MM.1S (cell line): ENCODE results near the gene SH2D2A.

Experiments used
- DNase-seq: peaks from one replicate; pipeline ENCODE4 v3.0.0-alpha.2; 2015
- H2AFZ ChIP-seq: fragments of 300-600 bp; sonication (generic); 2 replicates; pipeline ENCODE4 v1.6.0; 2016; ENCODE audit warnings: antibody characterized with exemption, low read length
- H3F3A ChIP-seq: fragments of 300-600 bp; sonication (generic); 2 replicates; pipeline ENCODE4 v1.6.1; 2016; ENCODE audit warnings: mild to moderate bottlenecking, antibody characterized with exemption, low read length, moderate library complexity, mixed read lengths; ENCODE audit not compliant: insufficient read depth
- H3K27ac ChIP-seq: fragments of 300-600 bp; sonication (generic); 2 replicates; pipeline ENCODE4 v1.5.1; 2016; ENCODE audit warnings: mild to moderate bottlenecking, low read length
- H3K27me3 ChIP-seq: fragments of 300-600 bp; sonication (generic); replicated peaks from 2 replicates; pipeline ENCODE4 v1.6.0; 2016; ENCODE audit warnings: low read length; ENCODE audit not compliant: insufficient read depth
- H3K36me3 ChIP-seq: fragments of 300-600 bp; sonication (generic); replicated peaks from 2 replicates; pipeline ENCODE4 v1.6.1; 2016; ENCODE audit warnings: mild to moderate bottlenecking, low read length, mixed read lengths; ENCODE audit not compliant: insufficient read depth
- H3K4me1 ChIP-seq: fragments of 300-600 bp; sonication (generic); 2 replicates; pipeline ENCODE4 v1.6.1; 2016; ENCODE audit warnings: low read length, mixed read lengths
- H3K4me2 ChIP-seq: fragments of 300-600 bp; sonication (generic); 2 replicates; pipeline ENCODE4 v1.6.0; 2016; ENCODE audit warnings: low read depth, low read length
- H3K4me3 ChIP-seq: fragments of 300-600 bp; sonication (generic); 2 replicates; pipeline ENCODE4 v1.5.1; 2016; ENCODE audit warnings: low read length, mixed read lengths
- H3K79me2 ChIP-seq: fragments of 300-600 bp; sonication (generic); 2 replicates; pipeline ENCODE4 v1.6.1; 2016; ENCODE audit warnings: mixed run types, low read length, mixed read lengths
- H3K9ac ChIP-seq: fragments of 300-600 bp; sonication (generic); 2 replicates; pipeline ENCODE4 v1.6.1; 2016; ENCODE audit warnings: low read length, mixed read lengths
- H3K9me2 ChIP-seq: fragments of 300-600 bp; sonication (generic); replicated peaks from 2 replicates; pipeline ENCODE4 v1.6.1; 2016; ENCODE audit warnings: mild to moderate bottlenecking, low read length, mixed read lengths; ENCODE audit not compliant: insufficient read depth
- H3K9me3 ChIP-seq: fragments of 300-600 bp; sonication (generic); replicated peaks from 2 replicates; pipeline ENCODE4 v1.6.1; 2016; ENCODE audit warnings: mild to moderate bottlenecking, low read length, mixed read lengths; ENCODE audit not compliant: insufficient read depth
- H4K20me1 ChIP-seq: fragments of 300-600 bp; sonication (generic); 2 replicates; pipeline ENCODE4 v1.6.1; 2016; ENCODE audit warnings: mild to moderate bottlenecking, low read length, moderate library complexity, mixed read lengths; ENCODE audit not compliant: insufficient read depth
- EZH2 ChIP-seq: fragments of 300-600 bp; sonication (generic); optimal IDR thresholded peaks from 2 replicates; pipeline ENCODE3; 2017; ENCODE audit warnings: low read depth, mild to moderate bottlenecking, antibody characterized with exemption, low read length, mixed read lengths
- EZH2phosphoT487 ChIP-seq: fragments of 300-600 bp; sonication (generic); IDR thresholded peaks from 2 replicates; pipeline ENCODE4 v1.6.1; 2018; ENCODE audit warnings: antibody characterized with exemption, low read length
- TF ChIP-seq, protein P1 (sequence below): fragments of 300-600 bp; sonication (generic); IDR thresholded peaks from 2 replicates; pipeline ENCODE4 v1.5.1; 2016; ENCODE audit warnings: antibody characterized with exemption, low read length, mixed read lengths

SH2D2A gene

DNA sequence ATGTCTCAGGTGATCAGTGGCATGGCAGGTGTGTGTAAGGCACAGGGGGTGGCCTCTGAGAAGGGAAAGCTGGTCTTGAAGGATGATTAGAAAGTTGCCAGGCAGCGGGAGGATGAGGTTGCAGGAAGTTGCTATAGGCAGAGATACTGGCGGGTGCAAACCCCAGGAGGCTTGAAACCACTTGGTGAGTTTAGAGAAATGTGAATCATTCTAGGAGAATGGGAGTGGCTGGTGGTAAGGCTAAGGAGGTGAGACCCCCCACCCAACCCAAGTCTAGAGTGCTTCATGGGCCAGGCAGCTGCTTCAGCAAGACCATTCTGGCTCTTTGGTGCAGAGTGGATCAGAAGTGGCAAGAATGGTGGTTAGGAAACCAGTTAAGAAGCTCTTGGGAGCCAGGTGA lies 9.0 kb downstream of the SH2D2A start:
- Histone ChIP-seq H3K4me2 (no peak overlapping the region), H4K20me1 (no peaks in the 10 kb centered on the region), H2AFZ (no peak overlapping the region), H3K9me2 (no peaks in the 10 kb centered on the region), H3K27ac (no peak overlapping the region), H3K27me3 (no peaks in the 10 kb centered on the region), H3F3A (no peaks in the 10 kb centered on the region), H3K9ac (no peak overlapping the region), H3K36me3 (no peaks in the 10 kb centered on the region), H3K4me3 (no peak overlapping the region), H3K9me3 (no peaks in the 10 kb centered on the region), H3K4me1 (peaks cover 14% of the 10 kb centered on the region), H3K79me2 (no peaks in the 10 kb centered on the region)
- no peak for DNase-seq
- no peak for TF ChIP-seq EZH2phosphoT487
- TF ChIP-seq, protein P1, sequence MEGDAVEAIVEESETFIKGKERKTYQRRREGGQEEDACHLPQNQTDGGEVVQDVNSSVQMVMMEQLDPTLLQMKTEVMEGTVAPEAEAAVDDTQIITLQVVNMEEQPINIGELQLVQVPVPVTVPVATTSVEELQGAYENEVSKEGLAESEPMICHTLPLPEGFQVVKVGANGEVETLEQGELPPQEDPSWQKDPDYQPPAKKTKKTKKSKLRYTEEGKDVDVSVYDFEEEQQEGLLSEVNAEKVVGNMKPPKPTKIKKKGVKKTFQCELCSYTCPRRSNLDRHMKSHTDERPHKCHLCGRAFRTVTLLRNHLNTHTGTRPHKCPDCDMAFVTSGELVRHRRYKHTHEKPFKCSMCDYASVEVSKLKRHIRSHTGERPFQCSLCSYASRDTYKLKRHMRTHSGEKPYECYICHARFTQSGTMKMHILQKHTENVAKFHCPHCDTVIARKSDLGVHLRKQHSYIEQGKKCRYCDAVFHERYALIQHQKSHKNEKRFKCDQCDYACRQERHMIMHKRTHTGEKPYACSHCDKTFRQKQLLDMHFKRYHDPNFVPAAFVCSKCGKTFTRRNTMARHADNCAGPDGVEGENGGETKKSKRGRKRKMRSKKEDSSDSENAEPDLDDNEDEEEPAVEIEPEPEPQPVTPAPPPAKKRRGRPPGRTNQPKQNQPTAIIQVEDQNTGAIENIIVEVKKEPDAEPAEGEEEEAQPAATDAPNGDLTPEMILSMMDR: no peak
- no peak for TF ChIP-seq EZH2

DNA sequence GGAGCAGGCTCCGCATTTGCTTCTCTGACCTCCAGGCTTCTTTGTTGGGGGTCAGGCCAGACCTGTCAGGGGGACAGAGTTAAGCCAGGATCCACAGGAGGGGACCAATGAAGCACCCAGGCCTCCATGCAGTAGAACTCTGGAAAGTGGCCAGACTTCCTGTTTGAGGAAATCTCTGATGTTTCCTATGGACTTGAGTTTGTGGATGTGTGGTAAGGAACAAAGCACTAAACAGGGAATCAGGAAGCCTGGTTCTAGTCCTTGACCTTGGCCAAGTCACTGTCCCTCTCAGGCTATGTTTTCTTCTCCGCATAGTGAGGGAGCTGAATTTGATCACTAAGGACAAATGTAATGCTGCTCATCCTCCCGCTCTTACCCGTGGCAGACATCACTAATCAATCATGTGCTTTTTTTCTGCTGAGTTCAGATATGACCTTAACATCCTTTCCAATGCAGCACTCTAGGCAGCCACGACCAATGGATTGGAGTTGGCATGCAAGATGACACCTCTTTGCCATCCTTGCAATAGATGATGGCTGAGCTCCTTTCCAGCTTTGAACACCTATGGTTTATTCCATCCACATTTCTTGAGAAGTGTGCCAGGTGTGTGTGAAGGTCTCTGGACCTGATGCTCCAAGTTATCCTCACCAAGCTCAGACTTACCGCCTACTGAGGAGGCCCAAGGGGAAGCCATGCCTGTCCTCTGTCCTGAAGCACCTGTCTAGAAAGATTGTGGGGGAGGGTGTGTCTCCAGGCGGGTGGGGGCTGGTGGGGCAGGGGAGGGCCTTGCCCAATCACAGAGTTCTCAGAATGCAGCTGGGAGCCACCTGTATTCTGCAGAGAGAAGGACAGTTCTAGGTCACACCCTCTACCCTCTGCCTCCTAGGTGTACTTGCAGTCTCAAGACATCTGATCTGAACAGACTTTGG lies 9.9 kb downstream of the SH2D2A start:
- no peak overlapping the region for H3K4me3 ChIP-seq
- H3K36me3 ChIP-seq: no peaks in the 10 kb centered on the region
- TF ChIP-seq EZH2 (no peak), EZH2phosphoT487 (no peak)
- TF ChIP-seq, protein P1: no peak
- no peak overlapping the region for H3K27ac ChIP-seq
- no peaks in the 10 kb centered on the region for H3K9me3 ChIP-seq
- H3K9ac ChIP-seq: no peak overlapping the region
- H2AFZ ChIP-seq: no peak overlapping the region
- H3F3A ChIP-seq: no peaks in the 10 kb centered on the region
- no peak for DNase-seq
- no peaks in the 10 kb centered on the region for H3K27me3 ChIP-seq
- H3K4me2 ChIP-seq: no peak overlapping the region
- H3K9me2 ChIP-seq: no peaks in the 10 kb centered on the region
- peaks cover 14% of the 10 kb centered on the region for H3K4me1 ChIP-seq
- H3K79me2 ChIP-seq: no peaks in the 10 kb centered on the region
- H4K20me1 ChIP-seq: no peaks in the 10 kb centered on the region

DNA sequence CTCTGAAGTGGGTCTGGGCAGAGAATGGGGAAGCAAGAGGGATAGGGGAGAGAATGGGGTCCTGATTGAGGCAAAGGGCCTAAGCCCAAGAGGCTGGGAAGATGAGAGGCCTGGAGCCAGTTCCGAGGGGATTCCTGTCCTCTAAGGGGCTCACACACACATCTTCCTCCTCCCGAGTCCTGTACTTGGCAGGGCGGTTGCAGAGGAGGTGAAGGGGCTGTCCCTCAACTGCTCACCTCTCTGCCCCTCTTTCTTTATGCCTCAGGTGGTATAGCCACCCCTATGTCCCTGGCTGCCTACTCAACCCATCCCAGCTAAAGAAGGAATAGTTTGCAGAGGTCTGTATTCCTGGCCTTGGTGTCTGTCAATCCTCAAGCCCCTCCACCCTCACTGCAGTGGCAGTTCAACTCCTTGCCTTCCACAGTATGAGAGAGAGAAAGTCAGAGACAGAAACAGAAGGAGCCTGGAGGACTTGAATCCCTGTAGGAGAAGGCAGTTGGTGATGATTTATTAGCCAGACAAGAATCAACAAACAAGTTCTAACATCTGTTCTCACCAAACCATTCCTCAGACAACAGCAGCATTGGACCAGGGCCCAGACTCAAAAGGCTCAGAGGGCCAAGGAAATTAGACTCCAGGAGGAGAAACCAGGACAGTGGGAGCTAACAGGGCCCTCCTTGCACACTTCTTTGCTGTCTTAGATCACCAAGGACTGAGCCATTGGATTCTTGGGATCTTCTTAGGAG lies 10.7 kb downstream of the SH2D2A start:
- Histone ChIP-seq H3K4me2 (no peak overlapping the region), H3K36me3 (no peaks in the 10 kb centered on the region), H3K79me2 (no peaks in the 10 kb centered on the region), H3F3A (no peaks in the 10 kb centered on the region), H3K9me3 (no peaks in the 10 kb centered on the region), H3K9ac (no peak overlapping the region), H3K9me2 (no peaks in the 10 kb centered on the region), H3K27ac (no peak overlapping the region), H3K4me1 (peaks cover 14% of the 10 kb centered on the region), H4K20me1 (no peaks in the 10 kb centered on the region), H3K4me3 (no peak overlapping the region), H2AFZ (no peak overlapping the region), H3K27me3 (no peaks in the 10 kb centered on the region)
- no peak for DNase-seq
- TF ChIP-seq EZH2: no peak
- TF ChIP-seq EZH2phosphoT487: no peak
- TF ChIP-seq, protein P1: no peak
